HG02588 (cell line): ENCODE data around the gene MEGF11.

Source experiments
- ATAC-seq: cut with Tn5 transposase; IDR thresholded peaks from one replicate; pipeline ENCODE4 v1.9.1; 2021; ENCODE audit warnings: mild to moderate bottlenecking, moderate library complexity; ENCODE audit not compliant: unreplicated experiment

The MEGF11 gene

GRCh38 chr15:66148187-66148586 is 105.4 kb downstream of the MEGF11 start:
- ATAC-seq = no peak

DNA sequence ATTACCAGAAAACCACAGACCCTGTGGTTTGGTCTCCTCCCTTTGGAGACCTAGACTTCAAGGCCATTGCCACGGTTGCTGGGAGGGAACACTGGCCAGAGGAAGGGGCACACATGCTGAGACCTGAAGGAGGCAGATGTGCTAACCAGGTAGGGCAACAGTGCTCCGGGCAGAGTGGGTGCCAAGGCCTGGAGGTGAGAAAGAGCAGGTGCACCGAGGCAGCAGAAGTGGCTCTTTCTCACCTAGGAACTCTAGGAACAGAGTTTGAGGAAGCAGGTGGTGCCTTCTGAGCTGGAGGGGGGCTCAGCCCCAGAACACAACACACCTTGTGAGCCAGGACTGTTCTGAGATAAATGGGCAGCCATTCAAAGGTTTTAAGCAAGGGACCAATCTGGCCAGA is 106.1 kb downstream of the MEGF11 start:
- no peak for ATAC-seq

- ATAC-seq = no peak
These were observed 107.8 kb downstream of the MEGF11 start for GRCh38 chr15:66145726-66146182.

DNA sequence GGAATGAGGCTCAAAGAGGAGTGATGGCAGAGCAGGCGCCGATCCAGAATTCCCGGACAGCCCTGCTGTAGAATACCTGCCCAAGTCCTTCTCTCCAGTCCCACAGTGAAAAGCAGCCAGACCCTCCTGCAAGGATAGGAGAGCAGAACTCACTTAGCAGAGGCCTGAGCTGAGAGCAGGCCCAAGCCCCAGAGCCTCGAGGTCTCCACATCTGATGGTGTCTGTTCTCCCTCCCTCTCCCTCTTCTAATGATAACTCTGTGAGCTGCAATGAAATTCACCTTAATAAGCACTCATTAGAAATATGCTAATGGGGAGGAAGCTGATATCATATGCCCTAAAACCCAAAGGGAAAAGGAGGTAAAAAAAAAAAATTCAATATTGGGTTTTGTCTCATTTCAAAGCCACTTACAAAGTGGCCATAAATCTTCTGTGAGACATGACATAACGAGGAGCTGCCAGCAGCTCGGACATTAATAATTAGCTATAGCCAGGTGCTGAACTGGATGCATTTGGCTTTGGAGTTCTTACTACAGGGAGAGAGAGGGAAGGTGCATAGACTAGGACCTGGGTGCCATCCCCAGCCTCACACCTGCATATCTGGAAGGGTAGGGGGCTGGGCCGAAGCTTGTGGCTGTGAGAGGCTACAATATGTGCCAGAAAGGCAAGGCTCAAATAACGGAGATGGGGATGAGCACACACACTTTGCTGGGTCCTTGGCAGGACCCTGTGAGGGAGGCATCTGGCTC is 108.4 kb downstream of the MEGF11 start:
- no peak for ATAC-seq

DNA sequence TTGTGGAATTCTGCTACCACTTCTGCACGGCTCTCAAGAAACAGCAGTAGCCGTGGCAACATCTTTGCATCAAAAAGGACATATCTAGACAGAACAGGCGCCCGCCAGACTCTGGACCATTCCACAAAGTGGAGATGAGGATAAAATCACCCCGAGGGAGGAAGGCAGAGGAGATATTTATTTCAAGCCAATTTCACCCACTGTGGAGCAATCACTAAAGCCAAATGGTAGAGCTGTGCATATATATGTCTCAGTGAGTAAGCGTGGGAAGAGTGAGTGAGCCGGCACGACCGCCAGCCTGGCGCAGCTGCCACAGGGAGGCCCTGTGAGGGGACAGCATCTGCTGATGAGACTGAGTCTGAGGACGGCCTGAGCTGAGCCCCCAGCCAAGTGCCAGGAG is 111.3 kb downstream of the MEGF11 start:
- no peak for ATAC-seq

GRCh38 chr15:66139591-66140207 is 113.9 kb downstream of the MEGF11 start:
- no peak for ATAC-seq

- no peak for ATAC-seq
These were observed 114.5 kb downstream of the MEGF11 start for GRCh38 chr15:66138892-66139590.

DNA sequence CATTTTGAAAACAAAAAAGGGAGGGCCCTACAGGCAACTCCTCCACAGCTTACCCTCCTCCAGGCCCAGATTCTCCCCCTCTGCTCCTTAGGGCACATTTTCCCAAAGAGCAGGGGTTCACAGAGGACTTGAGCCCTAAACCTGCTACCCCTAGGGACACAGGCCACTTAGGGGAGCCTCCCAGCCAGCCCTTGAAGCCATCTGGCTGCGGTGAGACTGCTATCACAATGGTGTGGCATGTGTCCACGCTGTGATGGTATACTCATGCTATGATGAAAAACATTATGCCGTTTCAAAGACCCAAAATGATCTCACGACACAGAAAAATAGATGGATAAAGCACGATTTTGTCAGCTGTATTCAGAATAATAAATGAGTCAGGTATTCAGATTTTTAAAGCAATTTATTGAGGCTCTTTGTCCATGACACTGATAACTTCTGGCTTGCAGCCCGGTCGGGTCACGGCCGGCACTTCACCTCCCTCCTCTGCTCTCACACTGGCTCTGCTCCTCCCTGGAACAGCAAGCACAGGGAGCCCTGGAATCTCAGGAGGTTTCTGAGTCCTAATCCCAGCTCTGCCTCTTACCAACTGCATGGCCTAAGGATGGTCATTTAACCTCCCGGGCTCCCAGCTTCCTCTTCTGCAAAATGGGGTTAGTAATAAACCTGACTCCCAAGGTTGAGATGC is 115.3 kb downstream of the MEGF11 start:
- ATAC-seq = no peak

- ATAC-seq = no peak
These were observed 116.6 kb downstream of the MEGF11 start for GRCh38 chr15:66136948-66137347.

DNA sequence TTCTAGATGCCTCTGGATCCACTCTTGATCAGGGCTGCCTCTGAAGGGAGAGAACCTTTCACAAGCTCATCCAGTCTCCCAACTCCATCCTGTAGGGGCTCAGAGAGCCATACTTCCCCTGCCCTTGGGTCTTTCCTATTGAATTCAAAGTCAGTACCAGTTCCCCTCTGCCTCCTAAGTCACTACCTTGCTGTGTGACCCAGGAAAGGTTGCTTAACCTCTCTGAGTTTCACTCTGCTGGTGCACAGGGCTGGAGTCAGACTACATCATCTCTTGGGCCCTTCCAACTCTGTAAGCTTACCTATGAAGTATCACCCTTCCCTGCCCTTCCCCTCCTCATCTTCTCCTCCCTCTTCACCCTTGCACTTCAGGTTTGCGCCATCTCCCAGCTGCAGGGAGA is 117.9 kb downstream of the MEGF11 start:
- no peak for ATAC-seq

DNA sequence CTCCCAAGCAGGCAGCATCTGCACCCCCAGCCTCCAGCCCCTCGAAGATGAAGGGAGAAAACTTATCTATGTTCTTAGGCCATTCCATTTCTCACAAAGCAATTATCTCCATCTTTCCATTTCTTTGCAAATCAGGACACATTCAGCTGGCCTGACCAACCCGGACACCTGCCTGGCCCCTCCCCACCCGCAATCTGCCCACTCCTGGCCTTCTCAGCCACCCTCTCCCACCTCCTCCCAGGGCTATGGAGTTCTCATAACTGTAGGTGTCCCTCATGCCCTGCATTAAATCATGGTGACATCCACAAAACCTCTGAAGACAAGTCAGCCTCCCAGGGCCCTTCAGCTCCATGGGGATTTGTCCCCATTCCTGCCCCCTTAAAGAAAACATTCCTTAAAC is 119.3 kb downstream of the MEGF11 start:
- ATAC-seq = no peak

DNA sequence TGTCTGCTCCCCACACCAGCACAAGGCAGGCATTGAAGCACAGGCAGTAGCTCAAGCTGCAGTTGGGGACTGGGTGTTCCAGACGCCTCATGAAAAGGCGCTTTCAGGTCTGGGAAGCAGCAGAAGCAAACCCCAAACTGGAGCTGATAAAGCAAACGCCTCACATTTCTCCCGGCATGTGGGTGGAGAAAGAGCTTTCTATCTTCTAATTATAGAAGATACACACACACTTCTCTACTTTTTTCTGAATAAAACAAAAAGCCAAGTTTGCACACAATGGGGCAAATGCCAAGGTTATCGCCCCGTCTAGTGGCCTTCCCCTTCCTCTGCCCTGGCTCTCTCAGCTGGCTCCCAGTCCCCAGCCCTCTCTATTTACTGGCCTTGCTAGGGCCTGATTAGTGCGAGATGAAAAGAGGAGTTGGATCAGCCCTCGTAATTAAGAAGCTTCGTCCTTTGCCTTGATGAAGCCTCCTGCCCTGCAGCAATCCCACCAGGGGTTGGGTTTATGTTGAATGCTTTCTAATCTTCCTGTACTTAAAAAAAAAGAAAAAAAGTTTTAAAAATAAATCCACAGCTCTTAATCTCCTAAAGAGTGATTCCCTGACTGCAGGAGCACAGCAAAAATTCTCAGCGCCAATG is 120.2 kb downstream of the MEGF11 start:
- ATAC-seq = no peak

DNA sequence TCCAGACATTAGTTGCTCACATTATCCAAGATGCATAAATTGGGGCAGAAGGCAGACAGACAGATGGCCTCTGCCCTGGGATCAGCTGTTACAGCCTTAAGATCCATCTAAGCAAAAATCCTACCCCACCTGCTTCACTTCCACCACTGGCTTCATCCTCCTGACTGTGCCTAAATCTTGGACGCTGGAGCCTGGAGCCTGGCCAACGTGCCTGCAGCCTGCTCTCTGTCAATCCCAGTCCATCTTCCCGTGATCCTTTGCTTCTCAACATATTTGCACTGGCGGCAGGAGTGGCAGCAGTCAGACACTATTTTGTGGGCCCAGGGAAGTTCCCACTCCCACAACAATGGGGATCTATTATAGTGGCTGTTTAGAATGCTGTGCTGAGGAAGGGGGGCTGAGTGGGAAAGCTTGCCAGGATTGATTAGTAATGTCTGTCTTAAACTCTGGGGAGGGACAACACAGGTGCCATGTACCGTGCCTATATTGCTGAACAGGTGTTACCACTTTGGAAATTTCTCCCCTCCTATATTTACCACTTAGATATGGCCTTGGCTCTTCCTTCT is 121.2 kb downstream of the MEGF11 start:
- no peak for ATAC-seq

DNA sequence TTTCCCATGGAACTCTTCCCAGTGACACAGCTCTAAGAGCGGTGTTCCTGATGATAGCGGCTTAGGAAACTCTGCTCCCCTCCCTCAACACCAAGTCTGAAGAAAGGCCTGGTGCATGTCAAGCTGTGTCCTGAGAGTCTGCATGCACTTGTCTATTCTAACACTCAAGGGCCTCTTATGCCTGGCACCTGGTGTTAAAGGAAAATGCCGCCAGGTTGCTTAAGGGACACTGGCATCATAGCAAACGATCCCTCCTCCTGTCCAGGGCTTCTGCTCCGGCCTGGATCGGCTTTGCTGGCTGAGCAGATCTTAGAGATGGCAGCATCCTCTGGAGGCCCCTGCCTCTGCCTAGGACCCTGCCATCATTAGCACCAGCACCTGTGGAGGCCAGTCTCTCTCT is 121.7 kb downstream of the MEGF11 start:
- no peak for ATAC-seq

- no peak for ATAC-seq
These were observed 122.3 kb downstream of the MEGF11 start for GRCh38 chr15:66131200-66131599.

DNA sequence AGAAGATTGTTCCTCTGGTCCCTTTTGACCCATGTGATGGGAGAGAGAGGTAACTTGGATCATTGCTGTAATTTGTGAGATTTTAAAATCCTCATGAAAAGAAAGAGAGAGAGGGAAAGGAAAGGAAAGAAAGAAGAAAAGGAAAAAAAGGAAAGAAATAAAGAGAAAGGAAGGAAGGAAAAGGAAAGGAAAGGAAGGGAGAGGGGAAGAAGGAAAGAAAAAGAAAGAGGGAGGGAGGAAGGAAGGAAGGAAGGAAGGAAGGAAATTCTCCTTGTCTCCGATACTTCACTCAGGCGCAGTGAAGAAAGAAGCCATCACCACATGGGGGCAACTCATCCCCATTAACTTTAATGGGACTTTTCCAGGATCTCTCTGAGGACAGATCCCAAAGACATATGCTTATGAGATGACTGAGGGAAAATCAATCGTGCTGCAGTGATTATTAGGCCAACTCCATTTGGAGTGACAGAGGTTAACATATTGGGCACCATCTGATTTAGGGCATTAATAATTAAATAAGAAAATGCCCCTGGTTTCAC is 123.0 kb downstream of the MEGF11 start:
- no peak for ATAC-seq

DNA sequence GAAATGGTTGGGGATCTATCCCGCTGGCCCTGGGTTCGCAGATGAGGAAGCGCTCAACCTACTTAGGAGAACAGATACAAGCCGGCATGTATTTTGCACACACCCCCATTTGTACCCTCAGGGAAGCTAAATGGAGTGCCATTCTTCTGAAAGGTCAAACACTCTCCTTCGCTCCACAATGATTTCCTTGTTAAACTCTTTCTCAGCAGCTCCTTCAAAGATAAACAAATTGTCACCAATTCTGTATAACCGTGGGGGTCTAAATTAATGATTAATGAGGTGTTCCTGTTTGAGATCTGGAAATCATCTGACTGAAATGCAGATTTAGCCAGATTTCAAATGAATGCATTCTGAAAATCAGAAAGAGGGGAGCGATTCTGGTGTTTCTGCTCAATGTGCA is 124.0 kb downstream of the MEGF11 start:
- no peak for ATAC-seq

GRCh38 chr15:66128116-66128680 is 125.4 kb downstream of the MEGF11 start:
- ATAC-seq = no peak

DNA sequence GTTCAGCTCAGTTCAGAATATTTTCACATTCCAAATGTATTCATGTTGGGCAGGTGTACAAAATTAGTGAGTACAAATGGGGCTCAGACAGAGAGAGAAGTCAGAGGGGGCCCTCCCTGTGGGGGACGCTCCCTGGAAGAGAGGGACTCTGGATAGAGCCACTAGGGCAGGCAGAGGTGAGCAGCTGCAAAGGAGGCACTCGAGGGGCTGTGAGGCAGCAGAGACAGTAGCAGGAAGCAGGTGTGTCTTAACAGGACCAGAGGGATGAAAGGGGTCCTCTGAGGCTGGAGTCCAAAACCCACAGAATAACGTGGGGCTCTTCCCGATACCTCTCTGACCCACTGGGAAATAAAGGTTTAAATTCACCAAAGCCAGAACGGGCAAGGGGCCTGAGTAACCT is 127.1 kb downstream of the MEGF11 start:
- ATAC-seq = no peak

DNA sequence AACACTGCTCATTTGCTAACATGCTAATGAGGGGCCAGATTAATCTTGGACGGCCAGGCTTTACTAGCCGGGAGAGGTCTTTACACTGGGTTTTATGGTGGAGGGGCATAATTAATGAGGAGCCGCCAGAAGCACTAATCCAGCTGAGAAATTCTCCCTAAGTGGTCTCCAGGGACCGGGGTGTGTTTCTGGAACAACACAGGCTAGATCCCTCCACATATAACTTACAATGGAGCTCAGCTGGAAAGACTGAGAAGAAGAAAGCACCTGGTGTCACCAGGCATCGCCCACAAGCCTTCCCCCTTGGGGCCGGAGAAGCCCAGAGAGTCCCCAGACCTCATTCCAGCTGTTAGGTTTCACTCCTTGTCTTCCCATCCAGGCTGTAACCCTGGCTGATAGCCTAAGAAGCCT is 127.5 kb downstream of the MEGF11 start:
- no peak for ATAC-seq
